Lower leg skin (tissue), 3 donors: ENCODE measurements around the gene MTUS2.

Experiments
- CTCF ChIP-seq, 3 donors: fragments of 450-650 bp; IDR thresholded peaks; one replicate each; pipeline ENCODE4 v1.5.1; 2016; ENCODE audit warnings: antibody characterized with exemption in 3 of 3, mild to moderate bottlenecking in 3 of 3, moderate library complexity in 2 of 3
- POLR2A ChIP-seq, 2 donors: fragments of 450-650 bp; IDR thresholded peaks; one replicate each; pipeline ENCODE4 v1.6.1; 2016 to 2017; ENCODE audit warnings: antibody characterized with exemption in 2 of 2, mild to moderate bottlenecking in 1 of 2, moderate library complexity in 1 of 2

GRCh38 chr13:29523199-29523961 is 703.2 kb downstream of the MTUS2 start:
- no peak for TF ChIP-seq CTCF (IDR thresholded peaks at IDR 0.05)
- no peak for TF ChIP-seq POLR2A (IDR thresholded peaks at IDR 0.05)
